Fibroblast of skin of abdomen (primary cell): ENCODE data around the gene RIPOR3.
A peak's percentile ranks its signal among the peaks of the same experiment; 100 is the strongest.
"Not testable (repeated sequence)": the region's sequence is repeated elsewhere in the genome, so short reads cannot be mapped to it uniquely, and the experiment has no call there.

Source experiments
- DNase-seq: peaks from one replicate; pipeline ENCODE4 v3.0.0-alpha.2; 2013

RIPOR3 gene

GRCh38 chr20:50724112-50724725, 32.9 kb upstream of the RIPOR3 start:
- DNase-seq: no peak

DNA sequence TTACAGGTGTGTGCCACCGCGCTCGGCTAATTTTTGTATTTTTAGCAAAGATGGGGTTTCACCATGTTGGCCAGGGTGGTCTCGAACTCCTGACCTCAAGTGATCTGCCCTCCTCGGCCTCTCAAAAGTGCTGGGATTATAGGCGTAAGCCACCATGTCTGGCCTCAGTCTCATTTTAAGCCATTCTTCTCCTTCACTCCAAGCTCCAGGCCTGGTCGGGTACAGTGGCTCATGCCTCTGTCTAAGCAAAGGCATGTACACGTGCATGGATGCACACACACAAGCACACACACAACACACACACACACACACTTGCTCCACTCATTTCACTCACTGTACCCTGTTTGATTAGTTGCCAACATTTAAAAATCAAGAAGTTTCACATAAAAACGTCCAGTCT, 32.3 kb upstream of the RIPOR3 start:
- no peak for DNase-seq

GRCh38 chr20:50722424-50723155, 31.2 kb upstream of the RIPOR3 start:
- no peak for DNase-seq

DNA sequence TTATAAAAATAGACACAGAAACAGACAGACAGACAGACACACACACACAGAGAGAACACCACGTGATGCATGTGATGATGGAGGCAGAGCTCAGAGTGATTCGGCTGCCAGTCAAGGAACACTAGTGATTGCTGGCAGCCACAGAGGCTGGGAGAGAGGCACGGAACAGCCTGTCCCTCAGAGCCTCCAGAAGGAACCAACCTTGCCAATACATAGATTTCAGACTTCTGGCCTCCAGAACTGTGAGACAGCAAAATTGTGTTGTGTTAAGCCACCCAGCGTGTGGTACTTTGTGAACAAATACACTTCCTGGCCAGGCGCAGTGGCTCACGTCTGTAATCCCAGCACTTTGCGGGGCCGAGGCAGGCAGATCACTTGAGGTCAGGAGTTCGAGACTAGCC, 30.5 kb upstream of the RIPOR3 start:
- DNase-seq: no peak

GRCh38 chr20:50720582-50720981, 29.2 kb upstream of the RIPOR3 start:
- no peak for DNase-seq

- no peak for DNase-seq
These were observed 28.7 kb upstream of the RIPOR3 start for GRCh38 chr20:50720026-50720425.

DNA sequence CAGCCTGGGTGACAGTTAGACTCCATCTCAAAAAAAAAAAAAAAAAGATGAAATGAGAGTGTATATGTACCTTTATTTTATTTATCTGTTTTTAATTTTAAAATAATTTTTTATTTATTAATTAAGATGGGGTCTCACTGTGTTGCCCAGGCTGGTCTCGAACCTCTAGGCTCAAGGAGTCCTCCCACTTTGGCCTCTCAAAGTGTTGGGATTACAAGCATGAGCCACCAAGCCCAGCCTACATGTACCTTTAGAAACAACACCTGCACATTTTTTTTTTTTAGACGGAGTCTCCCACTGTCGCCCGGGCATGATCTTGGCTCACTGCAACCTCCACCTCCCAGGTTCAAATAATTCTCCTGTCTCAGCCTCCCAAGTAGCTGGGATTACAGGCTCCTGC, 28.0 kb upstream of the RIPOR3 start:
- no peak for DNase-seq

DNA sequence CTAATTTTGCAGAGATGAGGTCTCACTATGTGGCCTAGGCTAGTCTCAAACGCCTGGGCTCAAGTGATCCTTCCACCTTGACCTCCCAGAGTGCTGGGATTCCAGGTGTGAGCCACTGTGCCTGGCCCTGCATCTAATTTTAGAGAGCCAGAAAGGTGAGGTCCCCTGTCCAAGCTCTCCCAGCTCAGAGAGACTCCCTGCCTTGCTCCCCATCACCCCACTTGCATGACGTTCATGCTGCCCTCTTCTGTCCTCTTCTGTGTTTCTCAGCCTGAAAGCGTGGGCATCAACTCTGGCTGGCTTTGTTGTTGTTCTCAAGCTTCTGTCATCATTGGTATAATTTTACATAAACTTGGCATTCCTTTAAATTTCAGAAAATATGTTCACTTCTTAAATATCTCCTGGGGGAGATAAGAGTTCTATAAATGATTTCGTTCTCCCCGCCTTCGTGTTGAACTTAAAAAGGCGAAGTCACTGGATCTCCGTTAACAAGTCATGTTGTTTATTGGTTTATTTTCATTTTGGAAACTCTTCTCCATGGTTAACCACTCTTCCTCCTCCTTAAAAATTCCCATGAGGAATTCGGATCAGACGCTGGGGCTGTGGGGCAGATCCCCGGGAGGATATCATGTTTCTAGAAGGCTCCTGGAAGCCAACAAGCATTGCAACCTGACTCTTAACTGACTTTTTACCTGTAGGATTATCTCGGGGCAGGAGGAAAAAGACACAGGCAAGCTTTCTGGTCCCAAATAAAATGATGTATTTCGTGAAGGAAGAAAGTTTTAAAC, 26.8 kb upstream of the RIPOR3 start:
- no peak for DNase-seq

- no peak for DNase-seq
These were observed 26.0 kb upstream of the RIPOR3 start for GRCh38 chr20:50717312-50717711.

- DNase-seq: no peak
These were observed 25.2 kb upstream of the RIPOR3 start for GRCh38 chr20:50716518-50716917.

- DNase-seq: no peak
These were observed 24.4 kb upstream of the RIPOR3 start for GRCh38 chr20:50715694-50716093.

DNA sequence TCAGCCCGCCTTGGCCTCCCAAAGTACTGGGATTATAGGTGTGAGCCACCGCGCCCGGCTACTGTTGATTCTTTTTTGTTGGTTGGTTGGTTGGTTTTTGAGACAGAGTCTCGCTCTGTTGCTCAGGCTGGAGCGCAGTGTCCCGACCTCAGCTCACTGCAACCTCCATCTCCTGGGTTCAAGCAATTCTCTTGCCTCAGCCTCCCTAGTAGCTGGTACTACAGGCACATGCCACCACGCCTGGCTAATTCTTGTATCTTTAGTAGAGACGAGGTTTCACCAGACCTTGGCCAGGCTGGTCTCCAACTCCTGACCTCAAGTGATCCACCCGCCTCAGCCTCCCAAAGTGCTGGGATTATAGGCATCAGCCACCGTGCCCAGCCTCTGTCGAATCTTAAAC, 23.1 kb upstream of the RIPOR3 start:
- DNase-seq: not testable (repeated sequence)

DNA sequence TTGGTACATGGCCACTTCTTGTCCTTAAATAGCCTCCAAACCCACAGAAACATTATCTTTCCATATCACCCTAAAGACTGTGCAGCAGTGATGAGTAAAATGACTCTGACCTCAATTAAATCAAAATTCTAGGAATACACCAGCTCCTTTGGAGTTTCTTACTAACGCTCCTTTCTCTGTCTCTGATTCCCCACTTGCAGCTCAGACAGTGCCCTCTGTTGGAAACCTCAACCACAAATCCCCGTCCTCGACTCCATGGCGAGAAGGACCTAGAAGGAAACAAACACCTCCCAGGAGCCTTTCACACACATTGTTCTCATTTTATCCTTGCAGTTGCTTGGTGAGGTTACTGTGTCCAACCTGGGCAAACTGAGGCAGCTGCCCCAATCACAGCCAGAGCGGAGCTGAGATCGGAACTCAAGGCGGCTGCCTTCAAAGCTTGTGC, 22.3 kb upstream of the RIPOR3 start:
- DNase-seq: no peak

DNA sequence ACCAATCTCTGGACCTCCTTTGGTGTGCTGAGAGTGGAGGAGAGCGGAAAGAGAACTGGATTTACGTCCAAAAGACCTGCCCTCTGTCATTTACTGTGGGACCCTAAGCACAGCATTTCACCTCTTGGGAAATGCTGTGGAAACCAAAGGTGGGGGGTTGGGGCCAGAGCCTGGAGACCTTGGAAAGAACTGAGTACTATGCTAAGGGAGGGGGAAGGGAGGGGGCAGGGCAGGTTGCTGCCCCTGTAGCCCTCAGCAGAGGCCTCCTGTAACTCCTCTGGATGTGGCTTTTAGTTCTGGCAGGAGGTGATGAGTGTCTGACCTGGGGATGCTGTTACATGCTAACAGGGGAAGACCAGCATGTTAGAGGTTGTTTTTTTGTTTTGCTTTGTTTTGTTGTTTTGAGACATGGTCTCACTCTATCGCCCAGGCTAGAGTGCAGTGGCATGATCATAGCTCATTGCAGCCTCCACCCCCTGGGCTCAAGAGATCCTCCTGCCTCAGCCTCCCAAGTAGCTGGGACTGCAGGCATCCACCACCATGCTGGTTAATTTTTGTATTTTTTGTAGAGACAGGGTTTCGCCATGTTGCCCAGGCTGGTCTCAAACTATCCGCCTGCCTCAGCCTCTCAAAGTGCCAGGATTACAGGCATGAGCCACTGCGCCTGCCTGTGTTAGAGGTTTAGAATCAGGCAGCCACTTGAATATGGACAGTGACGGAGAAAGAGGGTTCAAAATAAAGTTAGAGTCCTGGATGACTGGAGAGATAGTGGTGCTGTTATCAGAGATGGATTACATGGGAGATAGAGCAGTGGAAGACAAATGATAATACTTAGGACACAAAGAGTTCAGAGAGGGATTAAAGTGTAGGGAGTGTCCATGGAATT, 21.7 kb upstream of the RIPOR3 start:
- no peak for DNase-seq

DNA sequence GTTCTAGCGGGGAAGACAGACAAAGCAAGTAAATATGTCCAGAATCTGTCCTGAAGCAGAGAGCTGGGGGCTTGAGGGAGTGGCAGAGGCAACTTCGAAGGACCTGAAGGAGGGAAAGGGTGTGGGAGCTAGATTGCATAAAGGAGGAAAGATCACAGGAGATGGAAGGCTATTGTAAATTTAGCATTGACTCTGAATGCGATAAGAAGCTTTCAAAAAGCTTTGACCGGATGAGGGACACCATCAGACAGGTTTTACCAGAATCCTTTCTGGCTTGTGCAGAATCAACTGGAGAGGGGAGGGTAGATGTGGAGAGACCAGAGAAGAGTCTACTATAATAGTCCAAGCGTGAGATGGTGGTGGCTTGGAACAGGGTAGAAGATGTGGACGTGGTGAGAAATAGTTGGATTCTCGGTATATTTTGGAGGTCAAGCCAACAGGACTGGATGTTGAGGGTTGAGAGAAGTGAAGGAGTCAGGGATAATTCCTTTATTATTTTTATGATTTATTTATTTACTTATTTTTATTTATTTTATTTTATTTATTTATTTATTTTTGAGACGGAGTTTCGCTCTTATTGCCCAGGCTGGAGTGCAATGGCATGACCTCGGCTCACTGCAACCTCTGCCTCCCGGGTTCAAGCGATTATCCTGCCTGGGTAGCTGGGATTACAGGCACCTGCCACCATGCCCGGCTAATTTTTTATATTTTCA, 19.9 kb upstream of the RIPOR3 start:
- no peak for DNase-seq

- DNase-seq: no peak
These were observed 19.2 kb upstream of the RIPOR3 start for GRCh38 chr20:50710492-50711063.

- DNase-seq: no peak
These were observed 18.3 kb upstream of the RIPOR3 start for GRCh38 chr20:50709636-50709973.

- peak; percentile 86 for DNase-seq
These were observed 17.7 kb upstream of the RIPOR3 start for GRCh38 chr20:50708845-50709635.

DNA sequence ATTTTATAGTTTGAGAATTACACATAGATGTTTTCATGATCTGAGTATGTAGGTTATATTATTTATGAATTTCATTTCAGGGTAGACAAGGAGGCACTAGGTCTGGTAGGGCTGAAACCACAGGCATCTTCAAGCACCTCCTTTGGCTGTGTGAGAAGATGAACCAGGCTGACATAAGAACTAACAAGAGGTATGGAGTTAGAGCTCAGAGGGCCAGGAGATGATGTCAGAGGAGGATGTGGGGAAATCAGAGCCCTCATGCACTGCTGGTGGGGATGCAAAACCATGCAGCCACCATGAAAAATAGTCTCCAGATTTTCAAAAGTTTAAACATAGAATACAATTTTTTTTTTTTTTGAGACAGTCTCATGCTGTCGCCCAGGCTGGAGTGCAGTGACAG, 13.6 kb upstream of the RIPOR3 start:
- peak; percentile 42 for DNase-seq

DNA sequence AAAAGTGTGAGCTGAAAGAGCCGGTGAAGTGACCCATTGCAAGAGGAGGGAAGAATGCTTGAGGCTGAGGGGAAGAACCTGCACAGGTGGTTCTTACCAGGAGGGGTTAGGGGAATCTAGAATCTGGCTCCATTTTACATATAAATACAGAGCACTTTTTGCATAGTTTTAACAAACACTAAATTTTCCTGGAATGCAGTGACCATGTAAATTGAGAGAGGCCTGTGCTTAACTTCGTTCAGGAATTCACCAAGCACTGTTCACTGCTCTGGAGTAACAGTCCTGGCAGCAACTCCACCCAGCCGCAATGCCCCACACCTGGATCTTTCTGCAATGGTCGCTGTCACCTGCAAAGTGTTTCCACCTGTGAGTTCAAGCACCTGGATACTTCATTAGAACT, 13.2 kb upstream of the RIPOR3 start:
- DNase-seq: no peak
